K562 (cell line): Measurements from ENCODE around the gene HMOX1. TPM values are rescaled to one million over a fixed set of nuclear protein-coding genes. Genes with fewer than 3 reads are reported as not detected.
A peak's percentile ranks its signal among the peaks of the same experiment; 100 is the strongest.

Experiments
- EWSR1 ChIP-seq: fragments of 450-650 bp; IDR thresholded peaks from 2 replicates; pipeline ENCODE4 v1.6.1; 2018; ENCODE audit warnings: borderline replicate concordance, mild to moderate bottlenecking, low read depth, moderate library complexity; ENCODE audit not compliant: partially characterized antibody
- HDAC1 ChIP-seq, 2 experiments: fragments of 450-650 bp; IDR thresholded peaks; 2 replicates each; pipeline ENCODE4 v1.6.1; 2016 to 2017; ENCODE audit warnings: inconsistent platforms in 1 of 2, mild to moderate bottlenecking in 1 of 2, moderate library complexity in 1 of 2
- JUND ChIP-seq, 2 experiments: IDR thresholded peaks; 2 replicates in 1 of 2; 3 replicates in 1 of 2; pipeline ENCODE4 v1.6.1; 2011; ENCODE audit warnings: borderline replicate concordance in 2 of 2, low read depth in 2 of 2, low read length in 2 of 2, improper control_type of control experiment in 1 of 2, missing biosample characterization in 1 of 2, missing genetic modification characterization in 1 of 2, missing genetic modification reagents in 1 of 2
- MED1 ChIP-seq: sonication (generic); formaldehyde crosslinking; IDR thresholded peaks from 2 replicates; pipeline ENCODE4 v1.8.1; 2023; ENCODE audit warnings: missing genetic modification reagents, borderline replicate concordance
- NFRKB ChIP-seq: fragments of 450-650 bp; IDR thresholded peaks from 2 replicates; pipeline ENCODE4 v1.6.1; 2016; ENCODE audit warnings: low read depth
- NKRF ChIP-seq: fragments of 450-650 bp; IDR thresholded peaks from 2 replicates; pipeline ENCODE4 v1.6.1; 2016; ENCODE audit warnings: borderline replicate concordance
- POLR2H ChIP-seq: IDR thresholded peaks from 2 replicates; pipeline ENCODE4 v1.6.1; 2016; ENCODE audit warnings: missing genetic modification characterization, low read depth, mild to moderate bottlenecking, control low read depth, missing compliant biosample characterization, moderate library complexity
- RB1 ChIP-seq: fragments of 450-650 bp; IDR thresholded peaks from 2 replicates; pipeline ENCODE4 v1.6.1; 2017; ENCODE audit warnings: low read depth, mild to moderate bottlenecking
- SETDB1 ChIP-seq: IDR thresholded peaks from one replicate; pipeline ENCODE4 v1.6.1; 2012; ENCODE audit warnings: low read length, control low read depth, inconsistent platforms
- SIN3A ChIP-seq, 2 experiments: fragments of 150-350 bp in 1 of 2; IDR thresholded peaks; 2 replicates each; pipeline ENCODE4 v1.6.1; 2011 to 2016; ENCODE audit warnings: borderline replicate concordance in 2 of 2, low read depth in 2 of 2, low read length in 2 of 2, mild to moderate bottlenecking in 2 of 2, moderate library complexity in 2 of 2; ENCODE audit not compliant: control insufficient read depth in 1 of 2
- SREBF2 ChIP-seq: sonication (generic); formaldehyde crosslinking; IDR thresholded peaks from 2 replicates; pipeline ENCODE4 v1.4.0; 2020; ENCODE audit warnings: mild to moderate bottlenecking, missing genetic modification reagents
- TAF9B ChIP-seq: fragments of 450-650 bp; IDR thresholded peaks from 2 replicates; pipeline ENCODE4 v1.6.1; 2018; ENCODE audit warnings: mild to moderate bottlenecking; ENCODE audit not compliant: partially characterized antibody
- TEAD4 ChIP-seq, 2 experiments: sonication (generic) in 1 of 2; formaldehyde crosslinking in 1 of 2; IDR thresholded peaks; 2 replicates each; pipeline versions ENCODE4 v1.6.1 to v1.8.0; 2012 to 2022; ENCODE audit warnings: borderline replicate concordance in 1 of 2, inconsistent platforms in 1 of 2, low read length in 1 of 2, mild to moderate bottlenecking in 1 of 2, missing genetic modification reagents in 1 of 2
- TFAM ChIP-seq: fragments of 250-450 bp; sonication (Bioruptor Pico); conservative IDR thresholded peaks from 2 replicates; pipeline ENCODE4 v1.5.0; 2021; ENCODE audit warnings: mild to moderate bottlenecking, moderate library complexity
- ZBTB9 ChIP-seq: fragments of 450-650 bp; formaldehyde crosslinking; IDR thresholded peaks from 2 replicates; pipeline ENCODE4 v1.4.0; 2020; ENCODE audit warnings: mild to moderate bottlenecking, moderate library complexity
- ZFP36 ChIP-seq: fragments of 150-350 bp; IDR thresholded peaks from 2 replicates; pipeline ENCODE4 v1.6.1; 2018; ENCODE audit warnings: low read length, low read depth; ENCODE audit not compliant: partially characterized antibody
- ZNF707 ChIP-seq: fragments of 250-450 bp; sonication (Bioruptor Pico); conservative IDR thresholded peaks from 2 replicates; pipeline ENCODE4 v1.8.0; 2022; ENCODE audit warnings: inconsistent platforms, mild to moderate bottlenecking, moderate library complexity
- ZNF717 ChIP-seq: fragments of 250-450 bp; sonication (Bioruptor Pico); IDR thresholded peaks from 2 replicates; pipeline ENCODE4 v1.5.0; 2021
- polyA plus RNA-seq, 8 experiments: library from polyadenylated mRNA; depleted of rRNA in 4 of 8; stranded (reverse) in 5 of 8; unstranded in 3 of 8; fragments of >200 nt; fragmentation: Nextera tagmentation in 2 of 8; fragmentation: Illumina TruSeq in 1 of 8; extraction: Ambion mirVana in 2 of 8; extraction: Trizol in 1 of 8; gene quantifications; 2 replicates each; pipeline versions ENCODE4 v1.2.1 to v1.2.3, GENCODE V29; 2011 to 2014; ENCODE audit warnings: inconsistent platforms in 1 of 8, missing spikeins in 1 of 8
- total RNA-seq, 7 experiments: library from RNA; depleted of rRNA in 6 of 7; stranded (reverse); fragments of >200 nt in 6 of 7; fragmentation: Illumina TruSeq in 2 of 7; extraction: Trizol in 2 of 7; gene quantifications; 2 replicates each; pipeline versions ENCODE4 v1.2.1 to v1.2.3, GENCODE V29; 2011 to 2021; ENCODE audit warnings: low replicate concordance in 1 of 7
- TF ChIP-seq, protein P1 (sequence below): fragments of 250-450 bp; sonication (Bioruptor Pico); IDR thresholded peaks from 2 replicates; pipeline ENCODE4 v1.4.0; 2020; ENCODE audit warnings: mild to moderate bottlenecking, moderate library complexity

The HMOX1 gene
- total and polyA plus RNA-seq, 9 of the 15 experiments (the other 6 are each of a cell fraction or from before 2014, with no cell fraction given) = not detected

DNA sequence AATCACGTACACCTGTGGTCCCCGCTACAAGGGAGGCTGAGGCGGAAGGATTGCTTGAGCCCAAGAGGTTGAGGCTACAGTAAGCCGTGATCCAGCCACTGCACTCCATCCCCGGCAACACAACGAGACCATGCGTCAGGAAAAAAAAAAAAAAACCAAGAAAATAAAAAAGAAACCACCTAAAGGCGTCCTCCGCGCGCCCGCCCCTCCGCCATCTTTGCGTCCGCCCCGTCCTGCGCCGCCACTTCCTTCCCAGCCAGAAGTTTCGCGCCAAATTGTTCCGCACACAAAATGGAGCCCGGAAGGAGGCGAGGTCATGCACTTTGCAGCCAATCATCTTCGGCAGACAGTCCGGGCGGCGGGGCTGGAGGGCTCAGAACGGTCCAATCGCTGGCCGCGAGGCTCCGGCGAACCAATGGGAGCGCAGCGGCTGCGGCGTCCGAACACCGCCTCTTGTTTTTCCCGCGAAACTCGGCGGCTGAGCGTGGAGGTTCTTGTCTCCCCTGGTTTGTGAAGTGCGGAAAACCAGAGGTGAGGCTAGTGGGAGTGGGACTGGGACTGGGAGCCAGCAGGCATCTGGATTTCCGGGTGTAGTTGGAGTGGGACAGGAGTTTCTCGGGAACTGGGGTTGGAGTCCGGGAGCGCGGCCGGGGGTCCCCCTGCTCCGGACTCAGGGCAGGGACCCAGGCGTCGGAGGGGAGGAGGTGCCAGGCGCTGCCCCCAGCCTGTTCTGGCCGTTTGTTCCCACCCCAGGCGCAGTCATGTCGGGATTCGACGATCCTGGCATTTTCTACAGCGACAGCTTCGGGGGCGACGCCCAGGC lies 19.0 kb downstream of the HMOX1 start, which contains the start of gene MCM5 (continued):
- TF ChIP-seq NKRF (peak; percentile 61; the same call in 1 of the 2 replicates), ZBTB9 (no peak), SETDB1 (no peak), SREBF2 (CRISPR knock-in tag) (no peak), ZFP36 (no peak), POLR2H (peak; percentile 87), EWSR1 (no peak), NFRKB (peak; percentile 100), ZNF717 (CRISPR knock-in tag) (no peak), RB1 (peak; percentile 99), MED1 (no peak), TFAM (CRISPR knock-in tag) (no peak), TAF9B (peak; percentile 73), JUND (IDR thresholded peaks at IDR 0.05; ENCODE audit: borderline replicate concordance, low read depth, low read length) (peak; percentile 41; the same call in 1 of the 2 replicates), JUND (tag; IDR thresholded peaks at IDR 0.05; ENCODE audit: borderline replicate concordance, low read depth, low read length) (no peak), HDAC1 (IDR thresholded peaks at IDR 0.05) (peak in 1 of 2 experiments; percentile 80; a peak in 2 of 4 replicates), ZNF707 (CRISPR knock-in tag) (no peak), TEAD4 (IDR thresholded peaks at IDR 0.05; ENCODE audit: low read length) (peak; percentile 68; the same call in 1 of the 2 replicates), TEAD4 (CRISPR knock-in tag; IDR thresholded peaks at IDR 0.05; ENCODE audit: borderline replicate concordance) (no peak), SIN3A (IDR thresholded peaks at IDR 0.05; ENCODE audit: borderline replicate concordance in 2 of 2, control insufficient read depth in 1 of 2, low read depth in 2 of 2, low read length in 2 of 2) (peak in 1 of 2 experiments; percentile 50; a peak in 1 of 4 replicates)
- TF ChIP-seq, protein P1, sequence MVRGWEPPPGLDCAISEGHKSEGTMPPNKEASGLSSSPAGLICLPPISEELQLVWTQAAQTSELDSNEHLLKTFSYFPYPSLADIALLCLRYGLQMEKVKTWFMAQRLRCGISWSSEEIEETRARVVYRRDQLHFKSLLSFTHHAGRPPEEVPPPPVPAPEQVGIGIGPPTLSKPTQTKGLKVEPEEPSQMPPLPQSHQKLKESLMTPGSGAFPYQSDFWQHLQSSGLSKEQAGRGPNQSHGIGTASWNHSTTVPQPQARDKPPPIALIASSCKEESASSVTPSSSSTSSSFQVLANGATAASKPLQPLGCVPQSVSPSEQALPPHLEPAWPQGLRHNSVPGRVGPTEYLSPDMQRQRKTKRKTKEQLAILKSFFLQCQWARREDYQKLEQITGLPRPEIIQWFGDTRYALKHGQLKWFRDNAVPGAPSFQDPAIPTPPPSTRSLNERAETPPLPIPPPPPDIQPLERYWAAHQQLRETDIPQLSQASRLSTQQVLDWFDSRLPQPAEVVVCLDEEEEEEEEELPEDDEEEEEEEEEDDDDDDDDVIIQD (CRISPR knock-in tag) = no peak
